ENCODE measurements around the gene MS4A5.
"Not testable (repeated sequence)": the region's sequence is repeated elsewhere in the genome, so short reads cannot be mapped to it uniquely, and the experiment has no call there.

Gene MS4A5

GRCh38 chr11:60429272-60429671 lies at the start of gene MS4A5:
Gene MS4A5, plus strand, starts transcription at chr11:60429572. Its CDS starts 103 bp downstream, at chr11:60429675.
- DNase-seq = no peak

GRCh38 chr11:60389279-60389910 lies 40.0 kb upstream of the MS4A5 start:
- no peak for DNase-seq

DNA sequence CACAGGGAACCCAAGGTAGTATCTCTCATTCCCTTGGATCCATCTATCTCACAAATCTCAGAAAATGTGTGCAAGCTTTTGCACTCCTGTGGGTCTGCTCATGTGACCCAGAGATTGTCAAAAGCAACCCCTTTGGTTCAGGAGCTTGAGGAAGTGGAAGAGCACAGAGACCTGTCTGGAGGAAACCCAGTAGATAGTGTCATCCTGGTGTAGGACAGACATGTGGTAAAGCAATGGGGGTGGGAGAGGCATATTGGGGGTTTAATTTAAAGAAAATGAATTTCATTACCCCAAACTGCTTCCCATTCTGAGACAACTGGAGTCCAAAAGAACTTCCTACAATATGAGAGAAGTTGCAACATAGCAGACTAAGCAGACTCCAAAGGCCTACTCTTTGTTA lies 39.0 kb upstream of the MS4A5 start:
- DNase-seq = no peak

DNA sequence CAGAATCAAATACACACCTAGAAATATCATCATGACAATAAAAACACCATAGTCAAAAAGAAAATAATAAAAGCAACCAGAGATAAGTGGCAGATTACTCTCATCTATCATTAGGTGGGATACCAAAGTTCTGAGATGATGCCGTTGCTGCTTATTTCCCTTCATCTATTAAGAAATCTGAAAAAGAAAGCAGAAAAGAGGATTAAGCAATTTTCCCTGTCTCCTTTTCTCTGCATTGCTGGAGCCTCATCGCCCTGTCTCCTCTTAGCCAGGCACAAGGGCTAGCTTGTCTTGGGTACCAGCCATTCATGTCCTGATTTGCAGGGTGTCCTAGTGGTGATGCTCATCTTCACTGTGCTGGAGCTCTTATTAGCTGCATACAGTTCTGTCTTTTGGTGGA lies 37.0 kb upstream of the MS4A5 start:
- no peak for DNase-seq

DNA sequence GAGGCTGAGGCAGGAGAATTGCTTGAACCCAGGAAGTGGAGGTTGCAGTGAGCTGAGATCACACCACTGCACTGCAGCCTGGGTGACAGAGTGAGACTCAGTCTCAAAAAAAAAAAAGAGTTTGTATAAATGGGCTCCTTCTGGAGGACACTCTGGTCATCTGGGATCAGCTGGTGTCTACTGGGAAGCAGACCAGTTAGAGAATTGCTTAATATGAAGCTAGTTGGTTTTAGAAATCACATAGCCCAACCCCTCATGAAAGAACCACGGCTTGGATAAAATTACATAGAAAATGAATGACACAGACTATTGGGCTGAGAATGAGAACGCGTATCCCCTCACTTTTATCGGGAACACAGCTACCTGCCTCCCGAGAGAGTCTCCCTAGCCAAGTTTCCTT lies 36.4 kb upstream of the MS4A5 start:
- DNase-seq = no peak

GRCh38 chr11:60394666-60395380 lies 34.5 kb upstream of the MS4A5 start:
- no peak for DNase-seq

GRCh38 chr11:60396382-60396781 lies 33.0 kb upstream of the MS4A5 start, which contains the start of gene MS4A14:
Gene MS4A14, plus strand, starts transcription at chr11:60396459. Its CDS starts 120 bp downstream, at chr11:60396579.
- DNase-seq = no peak

GRCh38 chr11:60396799-60397198 lies 32.6 kb upstream of the MS4A5 start:
- DNase-seq = no peak

- DNase-seq = no peak
Measured at GRCh38 chr11:60420015-60420414, 9.4 kb upstream of the MS4A5 start.

DNA sequence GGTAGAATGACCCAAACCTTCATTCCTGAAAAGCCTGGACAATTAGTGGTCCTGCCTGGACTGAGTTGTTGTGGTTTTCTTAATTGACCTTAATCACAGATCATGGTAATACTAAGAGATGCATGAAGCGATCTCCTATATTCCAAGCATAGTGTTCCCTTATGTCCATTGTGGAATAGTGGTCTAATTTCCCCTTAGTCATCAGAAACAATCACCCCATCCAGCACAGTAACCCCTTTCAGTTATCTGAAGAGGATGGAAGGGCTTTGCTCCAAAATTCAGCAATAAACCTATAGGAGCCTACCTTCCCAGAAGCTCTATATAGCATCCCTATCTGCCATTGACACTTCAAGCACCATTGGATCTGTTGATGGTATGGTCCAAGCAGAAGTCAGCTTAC lies 6.8 kb upstream of the MS4A5 start:
- DNase-seq = no peak

GRCh38 chr11:60428517-60428916 lies 855 bp upstream of the MS4A5 start:
- DNase-seq = no peak

- no peak for DNase-seq
Measured at GRCh38 chr11:60431251-60431650, 1.9 kb downstream of the MS4A5 start.

DNA sequence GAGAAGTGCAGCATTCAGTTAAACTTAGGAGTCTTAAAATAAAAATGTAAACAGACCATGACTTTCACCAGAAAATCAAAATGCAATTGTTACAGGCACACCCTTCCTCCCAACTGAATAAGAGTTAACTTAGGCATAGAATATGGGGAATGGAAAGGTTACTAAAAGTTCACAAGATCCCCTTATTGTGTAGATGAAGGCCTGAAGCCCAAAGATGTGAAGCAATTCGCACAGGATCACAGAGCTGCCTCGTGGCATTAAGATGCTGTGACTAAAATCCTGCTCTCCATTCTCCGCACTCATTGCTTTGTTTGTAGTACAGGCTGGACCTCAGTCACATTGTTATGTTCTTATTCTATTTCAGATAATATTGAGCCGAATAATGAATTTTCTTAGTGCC lies 4.0 kb downstream of the MS4A5 start:
- no peak for DNase-seq

- no peak for DNase-seq
Measured at GRCh38 chr11:60447070-60447469, 17.7 kb downstream of the MS4A5 start.

GRCh38 chr11:60447846-60448245 lies 18.5 kb downstream of the MS4A5 start:
- DNase-seq = no peak

- not testable (repeated sequence) for DNase-seq
Measured at GRCh38 chr11:60451185-60451584, 21.8 kb downstream of the MS4A5 start.

GRCh38 chr11:60454212-60454611 lies 24.8 kb downstream of the MS4A5 start:
- no peak for DNase-seq

DNA sequence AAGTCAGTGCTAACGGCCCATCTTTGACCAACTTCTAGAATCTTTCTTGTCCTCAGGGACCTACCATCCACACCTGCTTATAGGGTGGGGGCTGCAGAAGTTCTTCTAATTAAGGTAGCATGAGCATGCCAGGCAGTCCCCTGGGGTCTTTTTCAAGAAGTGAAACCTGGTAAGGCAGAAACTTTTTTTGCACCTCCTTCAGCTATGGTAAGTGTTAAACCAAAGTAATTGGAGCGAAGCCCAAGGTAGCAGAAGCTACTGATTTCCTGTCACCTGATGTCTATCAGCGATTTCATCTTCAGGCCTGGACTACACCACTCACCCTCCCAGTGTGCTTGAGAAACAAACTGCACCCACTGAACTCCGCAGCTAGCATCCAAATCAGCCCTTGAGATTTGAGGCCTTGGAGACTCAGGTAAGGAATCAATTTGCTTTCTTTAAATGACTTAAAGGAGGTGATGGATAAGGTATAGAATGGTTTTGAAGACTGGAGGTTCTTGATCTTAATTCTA lies 26.2 kb downstream of the MS4A5 start, which contains the start of gene MS4A1:
TSS of gene MS4A1 (plus strand) at position 317 of the 512 bp plus-strand sequence. CDS start 6,528 bp downstream, outside the sequence.
- no peak for DNase-seq

GRCh38 chr11:60457576-60457975 lies 28.2 kb downstream of the MS4A5 start:
- DNase-seq = no peak

GRCh38 chr11:60459345-60459744 lies 30.0 kb downstream of the MS4A5 start:
- DNase-seq = no peak

- DNase-seq = no peak
Measured at GRCh38 chr11:60468829-60469228, 39.5 kb downstream of the MS4A5 start.

GRCh38 chr11:60469723-60470122 lies 40.4 kb downstream of the MS4A5 start:
- DNase-seq = no peak

- DNase-seq = no peak
Measured at GRCh38 chr11:60477035-60477445, 47.7 kb downstream of the MS4A5 start.

GRCh38 chr11:60482361-60482760 lies 53.0 kb downstream of the MS4A5 start:
- no peak for DNase-seq
